Measurements from ENCODE around the gene TRAFD1. TPM values are rescaled to one million over a fixed set of nuclear protein-coding genes. Genes with fewer than 3 reads are reported as not detected.
A peak's percentile ranks its signal among the peaks of the same experiment; 100 is the strongest.

Gene TRAFD1
- total and polyA plus RNA-seq, 2 of the 13 experiments (the other 11 are each of a cell fraction or from before 2014, with no cell fraction given): 9.5 to 20.9 TPM

DNA sequence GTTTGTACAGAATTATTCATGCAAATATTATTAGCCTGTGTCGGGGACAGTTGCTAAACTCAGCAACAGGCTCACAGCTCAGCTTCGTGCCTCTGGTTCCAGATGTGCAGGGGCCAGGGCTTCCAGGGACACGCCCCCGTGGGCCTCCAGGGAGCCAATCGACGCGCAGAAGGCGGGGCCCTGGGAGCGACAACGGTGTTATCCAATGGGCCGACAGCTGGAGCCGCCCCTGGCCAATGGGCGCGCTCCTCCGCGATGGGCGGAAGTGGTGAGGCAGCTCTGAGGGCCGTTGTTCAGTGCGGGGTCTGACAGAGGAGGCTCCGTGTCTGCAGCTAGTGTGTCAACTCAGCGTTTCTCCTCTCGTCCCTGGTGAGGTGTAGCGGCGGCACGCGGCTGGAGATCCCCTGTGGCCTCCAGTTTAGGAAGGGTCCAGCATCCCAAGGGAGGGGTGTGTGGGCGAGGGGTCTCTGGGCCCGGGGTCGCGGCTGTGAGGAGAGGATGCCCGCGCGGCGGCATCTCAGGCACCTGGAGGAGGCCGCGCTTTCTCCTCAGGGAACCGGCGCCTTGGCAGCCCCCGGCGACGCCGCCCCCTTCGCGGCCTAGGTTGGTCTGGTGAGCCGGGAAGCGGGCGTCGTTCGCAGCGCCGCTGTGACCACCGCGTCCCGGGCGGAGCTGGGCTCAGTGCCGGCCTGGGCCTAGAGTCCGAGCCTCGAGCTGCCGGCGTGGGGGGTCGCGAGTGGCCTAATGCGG, at the start of gene TRAFD1 (continued):
- peak; percentile 58; the same call in 1 of the 2 replicates for TF ChIP-seq ARNT2 (CRISPR knock-in tag; IDR thresholded peaks at IDR 0.05; ENCODE audit: low read depth)
- TF ChIP-seq GPN1 (CRISPR knock-in tag; IDR thresholded peaks at IDR 0.05; ENCODE audit: borderline replicate concordance): no peak
- no peak for TF ChIP-seq SATB2 (CRISPR knock-in tag; IDR thresholded peaks at IDR 0.05)
- no peak for TF ChIP-seq ZNF326 (CRISPR knock-in tag; IDR thresholded peaks at IDR 0.05; ENCODE audit: borderline replicate concordance)
- TF ChIP-seq PCBP2 (optimal IDR thresholded peaks at IDR 0.05; ENCODE audit: low read depth, low read length, poor library complexity, severe bottlenecking): no peak
- TF ChIP-seq KDM1A (CRISPR knock-in tag; IDR thresholded peaks at IDR 0.05): no peak
- TF ChIP-seq, protein P1, sequence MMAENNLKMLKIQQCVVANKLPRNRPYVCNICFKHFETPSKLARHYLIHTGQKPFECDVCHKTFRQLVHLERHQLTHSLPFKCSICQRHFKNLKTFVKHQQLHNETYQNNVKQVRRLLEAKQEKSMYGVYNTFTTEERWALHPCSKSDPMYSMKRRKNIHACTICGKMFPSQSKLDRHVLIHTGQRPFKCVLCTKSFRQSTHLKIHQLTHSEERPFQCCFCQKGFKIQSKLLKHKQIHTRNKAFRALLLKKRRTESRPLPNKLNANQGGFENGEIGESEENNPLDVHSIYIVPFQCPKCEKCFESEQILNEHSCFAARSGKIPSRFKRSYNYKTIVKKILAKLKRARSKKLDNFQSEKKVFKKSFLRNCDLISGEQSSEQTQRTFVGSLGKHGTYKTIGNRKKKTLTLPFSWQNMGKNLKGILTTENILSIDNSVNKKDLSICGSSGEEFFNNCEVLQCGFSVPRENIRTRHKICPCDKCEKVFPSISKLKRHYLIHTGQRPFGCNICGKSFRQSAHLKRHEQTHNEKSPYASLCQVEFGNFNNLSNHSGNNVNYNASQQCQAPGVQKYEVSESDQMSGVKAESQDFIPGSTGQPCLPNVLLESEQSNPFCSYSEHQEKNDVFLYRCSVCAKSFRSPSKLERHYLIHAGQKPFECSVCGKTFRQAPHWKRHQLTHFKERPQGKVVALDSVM (CRISPR knock-in tag; IDR thresholded peaks at IDR 0.05): peak; percentile 77; the same call in 1 of the 2 replicates
- peak; percentile 92; the same call in 1 of the 2 replicates for TF ChIP-seq SIN3A (IDR thresholded peaks at IDR 0.05; ENCODE audit: borderline replicate concordance, low read depth, low read length)
- peak; percentile 82; the same call in 1 of the 2 replicates for TF ChIP-seq ZIK1 (CRISPR knock-in tag; IDR thresholded peaks at IDR 0.05; ENCODE audit: borderline replicate concordance, low read depth)
- TF ChIP-seq KLF12 (CRISPR knock-in tag; IDR thresholded peaks at IDR 0.05; ENCODE audit: borderline replicate concordance): no peak
- TF ChIP-seq ZNF260 (CRISPR knock-in tag; IDR thresholded peaks at IDR 0.05; ENCODE audit: borderline replicate concordance, low read depth): no peak
- TF ChIP-seq ZBTB7B (CRISPR knock-in tag; IDR thresholded peaks at IDR 0.05): no peak
- TF ChIP-seq TSC22D2 (CRISPR knock-in tag; IDR thresholded peaks at IDR 0.05; ENCODE audit: borderline replicate concordance): no peak
- TF ChIP-seq, protein P2, sequence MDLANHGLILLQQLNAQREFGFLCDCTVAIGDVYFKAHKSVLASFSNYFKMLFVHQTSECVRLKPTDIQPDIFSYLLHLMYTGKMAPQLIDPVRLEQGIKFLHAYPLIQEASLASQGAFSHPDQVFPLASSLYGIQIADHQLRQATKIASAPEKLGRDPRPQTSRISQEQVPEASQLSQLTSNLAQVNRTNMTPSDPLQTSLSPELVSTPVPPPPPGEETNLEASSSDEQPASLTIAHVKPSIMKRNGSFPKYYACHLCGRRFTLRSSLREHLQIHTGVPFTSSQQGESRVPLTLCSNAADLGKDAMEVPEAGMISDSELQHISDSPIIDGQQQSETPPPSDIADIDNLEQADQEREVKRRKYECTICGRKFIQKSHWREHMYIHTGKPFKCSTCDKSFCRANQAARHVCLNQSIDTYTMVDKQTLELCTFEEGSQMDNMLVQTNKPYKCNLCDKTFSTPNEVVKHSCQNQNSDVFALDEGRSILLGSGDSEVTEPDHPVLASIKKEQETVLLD (CRISPR knock-in tag; IDR thresholded peaks at IDR 0.05; ENCODE audit: low read depth): no peak
- 0 out of 2 replicates have a peak, but pooled peaks have one; percentile 64 for TF ChIP-seq ZNF510 (CRISPR knock-in tag; IDR thresholded peaks at IDR 0.05; ENCODE audit: low read depth)
- TF ChIP-seq CEBPB (IDR thresholded peaks at IDR 0.05; ENCODE audit: borderline replicate concordance, low read depth, low read length): no peak
- TF ChIP-seq ZNF570 (CRISPR knock-in tag; IDR thresholded peaks at IDR 0.05; ENCODE audit: borderline replicate concordance): no peak
- TF ChIP-seq ZFP90 (CRISPR knock-in tag; IDR thresholded peaks at IDR 0.05; ENCODE audit: borderline replicate concordance): peak; percentile 83
- TF ChIP-seq ZNF761 (CRISPR knock-in tag; conservative IDR thresholded peaks at IDR 0.05): peak; percentile 78; the same call in 1 of the 2 replicates
- TF ChIP-seq, protein P3, sequence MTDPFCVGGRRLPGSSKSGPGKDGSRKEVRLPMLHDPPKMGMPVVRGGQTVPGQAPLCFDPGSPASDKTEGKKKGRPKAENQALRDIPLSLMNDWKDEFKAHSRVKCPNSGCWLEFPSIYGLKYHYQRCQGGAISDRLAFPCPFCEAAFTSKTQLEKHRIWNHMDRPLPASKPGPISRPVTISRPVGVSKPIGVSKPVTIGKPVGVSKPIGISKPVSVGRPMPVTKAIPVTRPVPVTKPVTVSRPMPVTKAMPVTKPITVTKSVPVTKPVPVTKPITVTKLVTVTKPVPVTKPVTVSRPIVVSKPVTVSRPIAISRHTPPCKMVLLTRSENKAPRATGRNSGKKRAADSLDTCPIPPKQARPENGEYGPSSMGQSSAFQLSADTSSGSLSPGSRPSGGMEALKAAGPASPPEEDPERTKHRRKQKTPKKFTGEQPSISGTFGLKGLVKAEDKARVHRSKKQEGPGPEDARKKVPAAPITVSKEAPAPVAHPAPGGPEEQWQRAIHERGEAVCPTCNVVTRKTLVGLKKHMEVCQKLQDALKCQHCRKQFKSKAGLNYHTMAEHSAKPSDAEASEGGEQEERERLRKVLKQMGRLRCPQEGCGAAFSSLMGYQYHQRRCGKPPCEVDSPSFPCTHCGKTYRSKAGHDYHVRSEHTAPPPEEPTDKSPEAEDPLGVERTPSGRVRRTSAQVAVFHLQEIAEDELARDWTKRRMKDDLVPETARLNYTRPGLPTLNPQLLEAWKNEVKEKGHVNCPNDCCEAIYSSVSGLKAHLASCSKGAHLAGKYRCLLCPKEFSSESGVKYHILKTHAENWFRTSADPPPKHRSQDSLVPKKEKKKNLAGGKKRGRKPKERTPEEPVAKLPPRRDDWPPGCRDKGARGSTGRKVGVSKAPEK (CRISPR knock-in tag; IDR thresholded peaks at IDR 0.05; ENCODE audit: borderline replicate concordance): no peak
